GM19328 (cell line): Measurements from ENCODE around the gene KCNQ5.

Experiments
- ATAC-seq: cut with Tn5 transposase; IDR thresholded peaks from one replicate; pipeline ENCODE4 v1.9.1; 2021; ENCODE audit warnings: mild to moderate bottlenecking, moderate library complexity; ENCODE audit not compliant: unreplicated experiment

Gene KCNQ5

GRCh38 chr6:72674842-72675241, 53.0 kb downstream of the KCNQ5 start:
- no peak for ATAC-seq

GRCh38 chr6:72675396-72675795, 53.5 kb downstream of the KCNQ5 start:
- ATAC-seq, result no peak

- ATAC-seq, result no peak
These were observed 55.1 kb downstream of the KCNQ5 start for GRCh38 chr6:72676995-72677394.

- ATAC-seq, result no peak
These were observed 55.9 kb downstream of the KCNQ5 start for GRCh38 chr6:72677740-72678139.

- peak; percentile 81 for ATAC-seq
These were observed 61.9 kb downstream of the KCNQ5 start for GRCh38 chr6:72683797-72684196.

GRCh38 chr6:72689107-72689954, 67.5 kb downstream of the KCNQ5 start:
- peak; percentile 93 for ATAC-seq

- ATAC-seq, result no peak
These were observed 69.4 kb downstream of the KCNQ5 start for GRCh38 chr6:72691249-72691648.

GRCh38 chr6:72696055-72696454, 74.2 kb downstream of the KCNQ5 start:
- no peak for ATAC-seq

GRCh38 chr6:72699159-72699558, 77.3 kb downstream of the KCNQ5 start:
- ATAC-seq, result no peak

- no peak for ATAC-seq
These were observed 80.6 kb downstream of the KCNQ5 start for GRCh38 chr6:72702421-72702820.

GRCh38 chr6:72703093-72703492, 81.2 kb downstream of the KCNQ5 start:
- no peak for ATAC-seq

- ATAC-seq, result no peak
These were observed 83.1 kb downstream of the KCNQ5 start for GRCh38 chr6:72704979-72705378.

- ATAC-seq, result no peak
These were observed 87.6 kb downstream of the KCNQ5 start for GRCh38 chr6:72709431-72709830.

GRCh38 chr6:72711731-72712130, 89.9 kb downstream of the KCNQ5 start:
- no peak for ATAC-seq

- ATAC-seq, result no peak
These were observed 91.0 kb downstream of the KCNQ5 start for GRCh38 chr6:72712910-72713309.

GRCh38 chr6:72715119-72715518, 93.3 kb downstream of the KCNQ5 start:
- ATAC-seq, result no peak

- ATAC-seq, result no peak
These were observed 95.1 kb downstream of the KCNQ5 start for GRCh38 chr6:72716916-72717315.

- ATAC-seq, result no peak
These were observed 98.6 kb downstream of the KCNQ5 start for GRCh38 chr6:72720464-72720863.

- ATAC-seq, result no peak
These were observed 99.5 kb downstream of the KCNQ5 start for GRCh38 chr6:72721346-72721745.

- ATAC-seq, result peak; percentile 82
These were observed 102.7 kb downstream of the KCNQ5 start for GRCh38 chr6:72724545-72724944.

- no peak for ATAC-seq
These were observed 107.0 kb downstream of the KCNQ5 start for GRCh38 chr6:72728706-72729343.

GRCh38 chr6:72733045-72733444, 111.2 kb downstream of the KCNQ5 start:
- ATAC-seq, result no peak
